ENCODE data around the gene MYH15. TPM values are rescaled to one million over a fixed set of nuclear protein-coding genes. Genes with fewer than 3 reads are reported as not detected.

The MYH15 gene
- total RNA-seq, 4 donors from 2014 or later: 0.10 to 0.27 (median 0.13) TPM; not detected in 1

DNA sequence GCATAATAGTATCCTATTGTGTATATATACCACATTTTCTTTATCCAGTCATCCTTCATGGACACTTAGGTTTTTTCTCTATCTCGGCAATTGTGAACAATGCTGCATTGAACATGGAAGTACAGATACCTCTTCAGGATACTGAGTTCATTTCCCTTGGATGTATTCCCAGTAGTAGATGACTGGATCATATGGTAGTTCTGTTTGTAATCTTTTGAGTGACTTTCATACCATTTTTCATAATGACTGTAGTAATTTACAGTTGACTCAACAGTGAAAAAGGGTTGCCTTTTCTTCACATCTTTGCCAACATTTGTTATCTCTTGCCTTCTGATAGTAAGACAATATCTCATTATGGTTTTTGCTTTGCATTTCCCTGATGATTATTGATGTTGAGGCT is 21.8 kb downstream of the MYH15 start:
- Histone ChIP-seq H3K4me1 (peaks cover 13 to 14% of the 10 kb centered on the region in 2 donors), H3K4me3 (no peak overlapping the region), H3K27ac (no peak overlapping the region), H3K9me3 (no peaks in the 10 kb centered on the region), H3K36me3 (no peaks in the 10 kb centered on the region), H3K27me3 (no peaks in the 10 kb centered on the region)
- no peak for DNase-seq
- no peak for ATAC-seq
- in situ Hi-C loops (cut with MboI; ENCODE audit: low sequenced_read_pairs in 4 of 4): no loop called here
- intact Hi-C loops (cut with DNase I; ENCODE audit: low total_unique reads): loop anchor here (1.0 kb wide), 1 partner anchor 64 kb away; no protein-coding TSS in a partner anchor
- TF ChIP-seq POLR2A (IDR thresholded peaks at IDR 0.05): no peak
- TF ChIP-seq, protein P1, sequence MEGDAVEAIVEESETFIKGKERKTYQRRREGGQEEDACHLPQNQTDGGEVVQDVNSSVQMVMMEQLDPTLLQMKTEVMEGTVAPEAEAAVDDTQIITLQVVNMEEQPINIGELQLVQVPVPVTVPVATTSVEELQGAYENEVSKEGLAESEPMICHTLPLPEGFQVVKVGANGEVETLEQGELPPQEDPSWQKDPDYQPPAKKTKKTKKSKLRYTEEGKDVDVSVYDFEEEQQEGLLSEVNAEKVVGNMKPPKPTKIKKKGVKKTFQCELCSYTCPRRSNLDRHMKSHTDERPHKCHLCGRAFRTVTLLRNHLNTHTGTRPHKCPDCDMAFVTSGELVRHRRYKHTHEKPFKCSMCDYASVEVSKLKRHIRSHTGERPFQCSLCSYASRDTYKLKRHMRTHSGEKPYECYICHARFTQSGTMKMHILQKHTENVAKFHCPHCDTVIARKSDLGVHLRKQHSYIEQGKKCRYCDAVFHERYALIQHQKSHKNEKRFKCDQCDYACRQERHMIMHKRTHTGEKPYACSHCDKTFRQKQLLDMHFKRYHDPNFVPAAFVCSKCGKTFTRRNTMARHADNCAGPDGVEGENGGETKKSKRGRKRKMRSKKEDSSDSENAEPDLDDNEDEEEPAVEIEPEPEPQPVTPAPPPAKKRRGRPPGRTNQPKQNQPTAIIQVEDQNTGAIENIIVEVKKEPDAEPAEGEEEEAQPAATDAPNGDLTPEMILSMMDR (IDR thresholded peaks at IDR 0.05 in 4 of 5, conservative IDR thresholded peaks at IDR 0.05 in 1 of 5): no peak

DNA sequence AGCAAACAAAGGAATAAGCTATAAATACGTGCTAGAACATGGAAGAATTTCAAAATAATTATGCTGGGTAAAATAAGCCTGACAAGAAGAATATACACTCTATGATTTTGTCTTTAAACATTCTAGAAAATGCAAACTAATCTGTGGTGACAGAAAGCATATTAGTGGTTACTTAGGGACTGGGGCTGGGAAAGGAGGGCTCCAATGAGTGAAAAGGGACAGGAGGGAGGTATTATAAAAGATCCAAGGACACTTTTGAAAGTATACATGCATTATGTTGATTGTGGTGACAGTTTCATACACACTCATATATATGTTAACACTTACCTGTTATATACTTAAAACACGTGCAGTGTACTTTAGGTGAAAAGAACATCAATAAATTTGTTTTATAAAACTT is 23.0 kb downstream of the MYH15 start:
- H3K36me3 ChIP-seq: no peaks in the 10 kb centered on the region
- H3K27ac ChIP-seq: peak overlapping the region in 1 of 4 donors; percentile 6
- intact Hi-C loops (cut with DNase I; ENCODE audit: low total_unique reads) (no loop called here), in situ Hi-C loops (cut with MboI; ENCODE audit: low sequenced_read_pairs in 4 of 4) (no loop called here)
- no peaks in the 10 kb centered on the region for H3K27me3 ChIP-seq
- ATAC-seq: no peak
- TF ChIP-seq, protein P1 (IDR thresholded peaks at IDR 0.05 in 4 of 5, conservative IDR thresholded peaks at IDR 0.05 in 1 of 5): no peak
- H3K4me1 ChIP-seq: peaks cover 13 to 14% of the 10 kb centered on the region in 2 donors
- no peak overlapping the region for H3K4me3 ChIP-seq
- no peaks in the 10 kb centered on the region for H3K9me3 ChIP-seq
- DNase-seq: no peak

DNA sequence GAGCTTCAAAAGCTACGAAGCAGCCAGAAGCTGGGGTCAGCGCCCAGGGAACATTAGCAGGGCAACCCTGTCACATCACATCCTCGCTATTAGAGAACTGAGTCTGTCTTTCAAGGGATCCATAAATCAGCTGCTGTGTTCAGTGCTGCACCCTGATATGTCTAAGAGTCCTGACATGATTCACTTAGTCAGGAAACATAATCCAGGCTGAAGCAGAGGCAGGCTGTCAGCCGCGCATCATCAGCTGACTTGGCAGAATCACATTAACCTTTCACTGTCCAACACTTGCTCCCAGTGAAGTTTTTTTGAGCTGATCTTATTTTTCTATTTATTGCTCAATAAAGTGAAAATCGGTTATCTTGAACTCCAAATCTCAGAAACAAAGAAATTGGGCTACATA is 23.5 kb downstream of the MYH15 start:
- Histone ChIP-seq H3K4me3 (peak overlapping the region in 1 of 4 donors; percentile 24), H3K27me3 (no peaks in the 10 kb centered on the region), H3K27ac (peak overlapping the region; percentile 6 to 56 (median 46)), H3K36me3 (no peaks in the 10 kb centered on the region), H3K9me3 (no peaks in the 10 kb centered on the region), H3K4me1 (peaks cover 13 to 14% of the 10 kb centered on the region in 2 donors)
- in situ Hi-C loops (cut with MboI; ENCODE audit: low sequenced_read_pairs in 4 of 4): no loop called here
- TF ChIP-seq, protein P1 (IDR thresholded peaks at IDR 0.05 in 4 of 5, conservative IDR thresholded peaks at IDR 0.05 in 1 of 5): no peak
- no peak for TF ChIP-seq POLR2A (IDR thresholded peaks at IDR 0.05)
- intact Hi-C loops (cut with DNase I; ENCODE audit: low total_unique reads): no loop called here
- DNase-seq (peak; percentile 22 to 56), ATAC-seq (peak; percentile 94 to 97)

DNA sequence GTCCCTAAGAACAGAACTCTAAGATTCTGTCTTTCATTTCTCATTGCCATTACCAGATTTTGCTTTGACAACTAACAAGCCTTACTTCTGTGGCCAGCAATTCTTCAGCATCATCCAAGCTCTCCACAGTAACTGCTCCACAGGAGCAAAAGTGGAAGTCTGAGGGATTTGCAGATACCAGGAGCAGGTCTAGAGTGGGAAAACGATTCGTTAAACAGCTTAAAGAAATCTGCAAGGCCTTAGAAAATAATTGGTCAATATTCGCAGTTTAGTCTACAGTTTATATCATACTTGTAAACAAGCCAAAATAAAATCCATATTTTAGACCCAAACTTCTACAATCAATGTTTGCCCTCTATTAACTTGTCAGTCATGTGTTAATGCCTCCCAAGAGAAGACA is 24.1 kb downstream of the MYH15 start:
- intact Hi-C loops (cut with DNase I; ENCODE audit: low total_unique reads): no loop called here
- Histone ChIP-seq H3K9me3 (no peaks in the 10 kb centered on the region), H3K4me1 (peaks cover 13 to 14% of the 10 kb centered on the region in 2 donors), H3K27me3 (no peaks in the 10 kb centered on the region), H3K36me3 (no peaks in the 10 kb centered on the region), H3K4me3 (no peak overlapping the region), H3K27ac (peak overlapping the region in 3 of 4 donors; percentile 44 to 56 (median 47))
- in situ Hi-C loops (cut with MboI; ENCODE audit: low sequenced_read_pairs in 4 of 4): no loop called here
- ATAC-seq (no peak), DNase-seq (no peak)
- TF ChIP-seq, protein P1 (IDR thresholded peaks at IDR 0.05 in 4 of 5, conservative IDR thresholded peaks at IDR 0.05 in 1 of 5): no peak
- no peak for TF ChIP-seq POLR2A (IDR thresholded peaks at IDR 0.05)

DNA sequence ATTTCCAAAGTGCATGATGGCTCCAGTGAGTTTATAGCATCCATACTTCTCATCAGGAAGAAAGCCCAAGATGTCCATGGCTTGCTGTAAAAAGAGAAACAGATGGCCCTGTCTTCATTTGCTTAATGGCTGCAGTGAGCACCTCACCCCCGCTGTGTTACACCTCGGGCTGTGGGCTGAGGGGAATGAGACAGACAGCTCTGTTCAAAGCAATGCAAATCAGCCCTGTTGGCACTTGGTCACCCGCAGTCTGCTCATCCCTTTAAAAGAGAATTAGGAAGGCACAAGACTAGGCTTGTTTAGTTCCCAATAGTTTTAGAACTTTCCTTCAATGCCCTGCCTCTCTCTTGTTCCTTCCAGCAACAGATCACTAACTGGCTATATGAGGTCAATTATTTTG is 25.2 kb downstream of the MYH15 start:
- ATAC-seq (no peak), DNase-seq (no peak)
- in situ Hi-C loops (cut with MboI; ENCODE audit: low sequenced_read_pairs in 4 of 4): no loop called here
- H3K4me3 ChIP-seq: no peak overlapping the region
- no peaks in the 10 kb centered on the region for H3K27me3 ChIP-seq
- no peaks in the 10 kb centered on the region for H3K36me3 ChIP-seq
- no peaks in the 10 kb centered on the region for H3K9me3 ChIP-seq
- peaks cover 13 to 14% of the 10 kb centered on the region in 2 donors for H3K4me1 ChIP-seq
- TF ChIP-seq, protein P1 (IDR thresholded peaks at IDR 0.05 in 4 of 5, conservative IDR thresholded peaks at IDR 0.05 in 1 of 5): no peak
- TF ChIP-seq POLR2A (IDR thresholded peaks at IDR 0.05): no peak
- intact Hi-C loops (cut with DNase I; ENCODE audit: low total_unique reads): no loop called here
- no peak overlapping the region for H3K27ac ChIP-seq

Measured in gastrocnemius medialis (tissue), 4 donors.